ENCODE results near the gene SOX2. TPM values are rescaled to one million over a fixed set of nuclear protein-coding genes. Genes with fewer than 3 reads are reported as not detected.

The SOX2 gene
- total RNA-seq, 4 donors from 2014 or later, result 21.3 to 54.8 (median 43.5) TPM

GRCh38 chr3:181710345-181711291 lies 1.1 kb upstream of the SOX2 start:
- DNase-seq, result no peak
- H3K27ac ChIP-seq, result peak overlapping the region; percentile 65 to 93 (median 90)
- H3K4me3 ChIP-seq, result peak overlapping the region; percentile 55 to 68 (median 62)
- WGBS, 2 donors, result 13 to 22% methylated on average over 19 to 27 of the region's 37 CpGs
- no peaks in the 10 kb centered on the region for H3K9me3 ChIP-seq
- TF ChIP-seq POLR2A (IDR thresholded peaks at IDR 0.05), result no peak
- no peak for TF ChIP-seq CTCF (IDR thresholded peaks at IDR 0.05)
- peaks cover 0 to 100% (median 14%) of the 10 kb centered on the region in 4 donors for H3K27me3 ChIP-seq
- H3K36me3 ChIP-seq, result no peaks in the 10 kb centered on the region
- peaks cover 8 to 32% (median 15%) of the 10 kb centered on the region in 3 donors for H3K4me1 ChIP-seq
- intact Hi-C loops (cut with DNase I), result loop anchor here (5.0 kb wide), 1 partner anchor 547 kb away; no protein-coding TSS in a partner anchor

DNA sequence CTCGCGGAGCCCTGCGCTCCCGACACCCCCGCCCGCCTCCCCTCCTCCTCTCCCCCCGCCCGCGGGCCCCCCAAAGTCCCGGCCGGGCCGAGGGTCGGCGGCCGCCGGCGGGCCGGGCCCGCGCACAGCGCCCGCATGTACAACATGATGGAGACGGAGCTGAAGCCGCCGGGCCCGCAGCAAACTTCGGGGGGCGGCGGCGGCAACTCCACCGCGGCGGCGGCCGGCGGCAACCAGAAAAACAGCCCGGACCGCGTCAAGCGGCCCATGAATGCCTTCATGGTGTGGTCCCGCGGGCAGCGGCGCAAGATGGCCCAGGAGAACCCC lies 464 bp downstream of the SOX2 start:
- peaks cover 0 to 100% (median 14%) of the 10 kb centered on the region in 4 donors for H3K27me3 ChIP-seq
- intact Hi-C loops (cut with DNase I), result loop anchor here (5.0 kb wide), 1 partner anchor 545 kb away; no protein-coding TSS in a partner anchor

DNA sequence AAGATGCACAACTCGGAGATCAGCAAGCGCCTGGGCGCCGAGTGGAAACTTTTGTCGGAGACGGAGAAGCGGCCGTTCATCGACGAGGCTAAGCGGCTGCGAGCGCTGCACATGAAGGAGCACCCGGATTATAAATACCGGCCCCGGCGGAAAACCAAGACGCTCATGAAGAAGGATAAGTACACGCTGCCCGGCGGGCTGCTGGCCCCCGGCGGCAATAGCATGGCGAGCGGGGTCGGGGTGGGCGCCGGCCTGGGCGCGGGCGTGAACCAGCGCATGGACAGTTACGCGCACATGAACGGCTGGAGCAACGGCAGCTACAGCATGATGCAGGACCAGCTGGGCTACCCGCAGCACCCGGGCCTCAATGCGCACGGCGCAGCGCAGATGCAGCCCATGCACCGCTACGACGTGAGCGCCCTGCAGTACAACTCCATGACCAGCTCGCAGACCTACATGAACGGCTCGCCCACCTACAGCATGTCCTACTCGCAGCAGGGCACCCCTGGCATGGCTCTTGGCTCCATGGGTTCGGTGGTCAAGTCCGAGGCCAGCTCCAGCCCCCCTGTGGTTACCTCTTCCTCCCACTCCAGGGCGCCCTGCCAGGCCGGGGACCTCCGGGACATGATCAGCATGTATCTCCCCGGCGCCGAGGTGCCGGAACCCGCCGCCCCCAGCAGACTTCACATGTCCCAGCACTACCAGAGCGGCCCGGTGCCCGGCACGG lies 991 bp downstream of the SOX2 start:
- intact Hi-C loops (cut with DNase I), result loop anchor here (5.0 kb wide), 1 partner anchor 545 kb away; no protein-coding TSS in a partner anchor
- TF ChIP-seq POLR2A (IDR thresholded peaks at IDR 0.05), result no peak
- TF ChIP-seq CTCF (IDR thresholded peaks at IDR 0.05), result no peak
- Histone ChIP-seq H3K27me3 (peaks cover 0 to 100% (median 14%) of the 10 kb centered on the region in 4 donors), H3K4me1 (peaks cover 8 to 42% (median 15%) of the 10 kb centered on the region in 3 donors), H3K36me3 (no peaks in the 10 kb centered on the region), H3K4me3 (peak overlapping the region; percentile 55 to 68 (median 62)), H3K9me3 (no peaks in the 10 kb centered on the region), H3K27ac (peak overlapping the region; percentile 65 to 93 (median 90))
- WGBS, 2 donors, result 3 to 6% methylated on average over 27 of the region's 65 CpGs
- DNase-seq, result no peak

More for the DNA sequence above, 464 bp downstream of the SOX2 start:
- no CpG with 5 or more reads among the region's 44 CpGs for WGBS, 2 donors
- peak overlapping the region; percentile 55 to 68 (median 62) for H3K4me3 ChIP-seq
- peaks cover 8 to 37% (median 15%) of the 10 kb centered on the region in 3 donors for H3K4me1 ChIP-seq
- TF ChIP-seq POLR2A (IDR thresholded peaks at IDR 0.05), result no peak
- TF ChIP-seq CTCF (IDR thresholded peaks at IDR 0.05), result no peak
- H3K36me3 ChIP-seq, result no peaks in the 10 kb centered on the region
- H3K9me3 ChIP-seq, result no peaks in the 10 kb centered on the region
- H3K27ac ChIP-seq, result peak overlapping the region; percentile 65 to 93 (median 90)
- no peak for DNase-seq

DNA sequence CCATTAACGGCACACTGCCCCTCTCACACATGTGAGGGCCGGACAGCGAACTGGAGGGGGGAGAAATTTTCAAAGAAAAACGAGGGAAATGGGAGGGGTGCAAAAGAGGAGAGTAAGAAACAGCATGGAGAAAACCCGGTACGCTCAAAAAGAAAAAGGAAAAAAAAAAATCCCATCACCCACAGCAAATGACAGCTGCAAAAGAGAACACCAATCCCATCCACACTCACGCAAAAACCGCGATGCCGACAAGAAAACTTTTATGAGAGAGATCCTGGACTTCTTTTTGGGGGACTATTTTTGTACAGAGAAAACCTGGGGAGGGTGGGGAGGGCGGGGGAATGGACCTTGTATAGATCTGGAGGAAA lies 1.5 kb downstream of the SOX2 start:
- H3K27me3 ChIP-seq, result peaks cover 0 to 100% (median 14%) of the 10 kb centered on the region in 4 donors
- no peak for DNase-seq
- peak overlapping the region; percentile 55 to 68 (median 62) for H3K4me3 ChIP-seq
- intact Hi-C loops (cut with DNase I), result loop anchor here (5.0 kb wide), 1 partner anchor 544 kb away; no protein-coding TSS in a partner anchor
- WGBS, 2 donors, result 4 to 7% methylated on average over 7 of the region's 11 CpGs
- no peaks in the 10 kb centered on the region for H3K36me3 ChIP-seq
- H3K9me3 ChIP-seq, result no peaks in the 10 kb centered on the region
- H3K27ac ChIP-seq, result peak overlapping the region; percentile 65 to 93 (median 90)
- peaks cover 8 to 47% (median 15%) of the 10 kb centered on the region in 3 donors for H3K4me1 ChIP-seq
- no peak for TF ChIP-seq CTCF (IDR thresholded peaks at IDR 0.05)
- no peak for TF ChIP-seq POLR2A (IDR thresholded peaks at IDR 0.05)

Data from esophagus squamous epithelium (tissue), 5 donors.